H1 (cell line): ENCODE results near the gene MUC22. TPM values are rescaled to one million over a fixed set of nuclear protein-coding genes. Genes with fewer than 3 reads are reported as not detected.

Source experiments
- CTCF ChIA-PET: fragments of 300-600 bp; sonication (Branson Sonifier 250); formaldehyde crosslinking; loops from one replicate; lab custom pipeline; 2021; ENCODE audit not compliant: partially characterized antibody; lab: Charles Lee
- POLR2A ChIA-PET: fragments of 300-600 bp; sonication (Branson Sonifier 250); formaldehyde crosslinking; loops from one replicate; lab custom pipeline; 2021; ENCODE audit warnings: inconsistent platforms; ENCODE audit not compliant: partially characterized antibody; lab: Charles Lee
- DNase-seq, 2 experiments: peaks; one replicate each; pipeline versions ENCODE4 v3.0.0 to v3.0.0-alpha.2; 2010 to 2022; ENCODE audit warnings: low spot score in 2 of 2, low read depth in 1 of 2, mixed read lengths in 1 of 2
- FAIRE-seq: peaks from 2 replicates; lab custom pipeline; 2011; peaks lifted over from hg19 to GRCh38; lab: Jason Lieb, UNC
- H2AFZ ChIP-seq: 2 replicates; pipeline ENCODE4 v1.8.1; 2012; ENCODE audit warnings: low read length, inconsistent platforms
- H2AK5ac ChIP-seq: 2 replicates; pipeline ENCODE4 v1.6.1; 2013; ENCODE audit warnings: low read depth, low read length
- H2BK120ac ChIP-seq: replicated peaks from 2 replicates; pipeline ENCODE3; 2013; ENCODE audit warnings: low read depth, low read length, inconsistent platforms
- H2BK12ac ChIP-seq: 2 replicates; pipeline ENCODE4 v1.6.1; 2013; ENCODE audit warnings: low read depth, low read length
- H2BK15ac ChIP-seq: 2 replicates; pipeline ENCODE4 v1.6.1; 2013; ENCODE audit warnings: low read length
- H2BK20ac ChIP-seq: 2 replicates; pipeline ENCODE4 v1.6.1; 2013; ENCODE audit warnings: low read length
- H2BK5ac ChIP-seq: 2 replicates; pipeline ENCODE4 v1.6.1; 2013; ENCODE audit warnings: low read depth, low read length
- H3K14ac ChIP-seq: 2 replicates; pipeline ENCODE4 v1.6.1; 2013; ENCODE audit warnings: inconsistent platforms; ENCODE audit not compliant: insufficient read length
- H3K18ac ChIP-seq: 2 replicates; pipeline ENCODE4 v1.6.1; 2013; ENCODE audit warnings: low read length; ENCODE audit errors: extremely low read depth
- H3K23ac ChIP-seq: 2 replicates; pipeline ENCODE4 v1.6.1; 2013; ENCODE audit warnings: inconsistent platforms; ENCODE audit not compliant: insufficient read length
- H3K23me2 ChIP-seq: 2 replicates; pipeline ENCODE4 v1.6.1; 2013; ENCODE audit warnings: low read depth, low read length
- H3K27ac ChIP-seq: 2 replicates; pipeline ENCODE4 v1.6.1; 2011; ENCODE audit warnings: low read depth, low read length, inconsistent platforms
- H3K27me3 ChIP-seq, 4 experiments: replicated peaks in 1 of 4; 1 replicate in 1 of 4; 2 replicates in 3 of 4; pipeline versions ENCODE4 v1.6.1 to v1.8.1; 2011 to 2013; ENCODE audit warnings: low read length in 3 of 4, mild to moderate bottlenecking in 3 of 4, inconsistent platforms in 2 of 4, mixed read lengths in 2 of 4, moderate library complexity in 1 of 4; ENCODE audit not compliant: control insufficient read depth in 3 of 4, insufficient read depth in 3 of 4; ENCODE audit errors: extremely low read depth in 1 of 4
- H3K36me3 ChIP-seq, 4 experiments: 2 replicates each; pipeline versions ENCODE4 v1.6.1 to v1.8.1; 2011 to 2013; ENCODE audit warnings: mild to moderate bottlenecking in 4 of 4, low read length in 3 of 4, moderate library complexity in 2 of 4, control low read depth in 1 of 4, inconsistent platforms in 1 of 4; ENCODE audit not compliant: insufficient read depth in 4 of 4, control insufficient read depth in 2 of 4
- H3K4ac ChIP-seq: replicated peaks from 2 replicates; pipeline ENCODE3; 2013; ENCODE audit warnings: low read length, low read depth, mixed read lengths, inconsistent platforms; ENCODE audit not compliant: insufficient read length
- H3K4me1 ChIP-seq, 4 experiments: replicated peaks in 1 of 4; 1 replicate in 1 of 4; 2 replicates in 3 of 4; pipeline versions ENCODE4 v1.6.1 to v1.8.1; 2011 to 2013; ENCODE audit warnings: low read length in 3 of 4, inconsistent platforms in 2 of 4, mixed read lengths in 1 of 4; ENCODE audit not compliant: insufficient read depth in 4 of 4, control insufficient read depth in 3 of 4
- H3K4me2 ChIP-seq, 2 experiments: 2 replicates each; pipeline versions ENCODE4 v1.6.1 to v1.8.1; 2011 to 2013; ENCODE audit warnings: low read depth in 2 of 2, low read length in 2 of 2, control low read depth in 1 of 2, inconsistent platforms in 1 of 2, mild to moderate bottlenecking in 1 of 2; ENCODE audit not compliant: insufficient read depth in 1 of 2
- H3K4me3 ChIP-seq, 4 experiments: fragments of 200-600, 300-600 bp in 1 of 4; sonication (generic), shearing (Covaris generic), sonication (Bioruptor Twin) in 1 of 4; 2 replicates each; pipeline versions ENCODE4 v1.5.1 to v1.8.1; 2011 to 2016; ENCODE audit warnings: low read length in 4 of 4, low read depth in 3 of 4, control low read depth in 2 of 4, inconsistent platforms in 2 of 4, mild to moderate bottlenecking in 2 of 4, mixed read lengths in 1 of 4, moderate library complexity in 1 of 4; ENCODE audit not compliant: insufficient read depth in 2 of 4; ENCODE audit errors: extremely low read depth in 1 of 4
- H3K56ac ChIP-seq: replicated peaks from 2 replicates; pipeline ENCODE3; 2013; ENCODE audit warnings: low read depth, mild to moderate bottlenecking, mixed read lengths, low read length, inconsistent platforms; ENCODE audit not compliant: insufficient read length
- H3K79me1 ChIP-seq: 2 replicates; pipeline ENCODE4 v1.6.1; 2013; ENCODE audit warnings: low read depth, low read length, control low read depth
- H3K79me2 ChIP-seq, 2 experiments: 2 replicates each; pipeline versions ENCODE4 v1.6.1 to v1.8.1; 2012 to 2013; ENCODE audit warnings: low read length in 2 of 2, mild to moderate bottlenecking in 2 of 2, inconsistent platforms in 1 of 2; ENCODE audit not compliant: insufficient read depth in 2 of 2, control insufficient read depth in 1 of 2
- H3K9ac ChIP-seq, 4 experiments: replicated peaks in 1 of 4; 1 replicate in 1 of 4; 2 replicates in 3 of 4; pipeline versions ENCODE4 v1.6.1 to v1.8.1; 2011 to 2013; ENCODE audit warnings: low read depth in 3 of 4, low read length in 3 of 4, control low read depth in 2 of 4, mild to moderate bottlenecking in 2 of 4, moderate library complexity in 2 of 4, inconsistent platforms in 1 of 4; ENCODE audit errors: extremely low read depth in 1 of 4
- H3K9me3 ChIP-seq, 2 experiments: 2 replicates each; pipeline versions ENCODE4 v1.6.1 to v1.8.1; 2012 to 2013; ENCODE audit warnings: mild to moderate bottlenecking in 2 of 2, moderate library complexity in 2 of 2, control low read depth in 1 of 2, inconsistent platforms in 1 of 2, low read depth in 1 of 2, low read length in 1 of 2, mixed read lengths in 1 of 2; ENCODE audit not compliant: insufficient read depth in 2 of 2
- H4K20me1 ChIP-seq, 2 experiments: replicated peaks in 1 of 2; 2 replicates each; pipeline versions ENCODE3 to v1.8.1; 2011 to 2013; ENCODE audit warnings: inconsistent platforms in 2 of 2, low read length in 2 of 2, mild to moderate bottlenecking in 1 of 2; ENCODE audit not compliant: insufficient read depth in 2 of 2, control insufficient read depth in 1 of 2
- H4K5ac ChIP-seq: 2 replicates; pipeline ENCODE4 v1.6.1; 2013; ENCODE audit warnings: low read length, low read depth, mixed read lengths, inconsistent platforms; ENCODE audit not compliant: insufficient read length
- H4K8ac ChIP-seq: 2 replicates; pipeline ENCODE4 v1.8.0; 2013; ENCODE audit warnings: mild to moderate bottlenecking, moderate library complexity, low read length, inconsistent platforms; ENCODE audit not compliant: insufficient read depth; ENCODE audit errors: extremely low read depth
- H4K91ac ChIP-seq: replicated peaks from 2 replicates; pipeline ENCODE3; 2013; ENCODE audit warnings: low read length, mixed read lengths, inconsistent platforms; ENCODE audit not compliant: insufficient read length
- BACH1 ChIP-seq: IDR thresholded peaks from 2 replicates; pipeline ENCODE4 v1.6.1; 2012; ENCODE audit warnings: low read length, improper control_type of control experiment
- BRCA1 ChIP-seq: IDR thresholded peaks from 2 replicates; pipeline ENCODE4 v1.6.1; 2012; ENCODE audit warnings: low read depth, low read length, improper control_type of control experiment
- CBX5 ChIP-seq: fragments of 300-800, 300-1000 bp; sonication (generic); IDR thresholded peaks from 2 replicates; pipeline ENCODE4 v1.7.1; 2016; ENCODE audit warnings: antibody characterized with exemption, low read length, low read depth
- EZH2 ChIP-seq: fragments of 200-600 bp; sonication (generic); IDR thresholded peaks from 2 replicates; pipeline ENCODE4 v1.7.1; 2012; ENCODE audit warnings: low read depth, mild to moderate bottlenecking, moderate library complexity, low read length, inconsistent platforms; ENCODE audit not compliant: severe bottlenecking
- GTF2F1 ChIP-seq: IDR thresholded peaks from 2 replicates; pipeline ENCODE4 v1.6.1; 2012; ENCODE audit warnings: low read depth, low read length, improper control_type of control experiment, borderline replicate concordance
- HDAC2 ChIP-seq, 2 experiments: fragments of 300-600 bp in 1 of 2; sonication (generic) in 1 of 2; IDR thresholded peaks; 2 replicates each; pipeline ENCODE4 v1.6.1; 2011 to 2012; ENCODE audit warnings: low read depth in 2 of 2, low read length in 2 of 2, mild to moderate bottlenecking in 2 of 2, moderate library complexity in 2 of 2, borderline replicate concordance in 1 of 2, inconsistent platforms in 1 of 2
- RAD21 ChIP-seq, 2 experiments: IDR thresholded peaks in 1 of 2; conservative IDR thresholded peaks in 1 of 2; 2 replicates each; pipeline ENCODE4 v1.6.1; 2011; ENCODE audit warnings: low read depth in 2 of 2, low read length in 2 of 2, improper control_type of control experiment in 1 of 2, inconsistent platforms in 1 of 2, mild to moderate bottlenecking in 1 of 2, moderate library complexity in 1 of 2
- SAP30 ChIP-seq: fragments of 300-600 bp; sonication (generic); IDR thresholded peaks from 2 replicates; pipeline ENCODE4 v1.7.1; 2012; ENCODE audit warnings: low read length, moderate library complexity, mild to moderate bottlenecking, inconsistent platforms; ENCODE audit not compliant: insufficient read depth, insufficient replicate concordance
- SIN3A ChIP-seq, 2 experiments: IDR thresholded peaks in 1 of 2; conservative IDR thresholded peaks in 1 of 2; 2 replicates each; pipeline ENCODE4 v1.6.1; 2011 to 2012; ENCODE audit warnings: low read length in 2 of 2, improper control_type of control experiment in 1 of 2, low read depth in 1 of 2, mild to moderate bottlenecking in 1 of 2
- SIRT6 ChIP-seq: IDR thresholded peaks from one replicate; pipeline ENCODE4 v1.7.1; 2012; ENCODE audit warnings: low read length, inconsistent platforms
- SRF ChIP-seq: IDR thresholded peaks from 2 replicates; pipeline ENCODE4 v1.6.1; 2011; ENCODE audit warnings: mild to moderate bottlenecking, low read depth, low read length, moderate library complexity
- SUZ12 ChIP-seq: fragments of 200-600 bp; sonication (generic); IDR thresholded peaks from 2 replicates; pipeline ENCODE4 v1.6.1; 2012; ENCODE audit warnings: mild to moderate bottlenecking, inconsistent platforms, low read length, moderate library complexity, mixed read lengths
- TAF1 ChIP-seq: IDR thresholded peaks from 2 replicates; pipeline ENCODE4 v1.6.1; 2011; ENCODE audit warnings: mild to moderate bottlenecking, low read depth, low read length
- WGBS, 2 experiments: shearing (Covaris generic) in 1 of 2; methylation state at CpG; one replicate each; pipeline versions ENCODE4 v1.1.6 to v1.1.7; 2013 to 2015; ENCODE audit warnings: low lambda C conversion rate in 2 of 2, mixed read lengths in 2 of 2, inconsistent platforms in 1 of 2, low coverage in 1 of 2, missing lambda C conversion rate in 1 of 2; ENCODE audit not compliant: insufficient replicate concordance in 2 of 2, insufficient coverage in 1 of 2, insufficient read length in 1 of 2; ENCODE audit errors: extremely low coverage in 1 of 2, missing lambda C conversion rate in 1 of 2; 5-methylcytosine and 5-hydroxymethylcytosine counted together
- polyA plus RNA-seq, 7 experiments: library from polyadenylated mRNA; depleted of rRNA in 3 of 7; stranded (reverse) in 5 of 7; unstranded in 2 of 7; fragments of >200 nt in 5 of 7; fragments of 200-250 nt in 2 of 7; gene quantifications; 1 replicate in 5 of 7; 2 replicates in 1 of 7; 4 replicates in 1 of 7; pipeline versions ENCODE4 v1.2.1 to v1.2.3, GENCODE V29; 2011 to 2013; ENCODE audit warnings: missing spikeins in 2 of 7, mixed read lengths in 2 of 7
- total RNA-seq: library from RNA; stranded (reverse); fragmentation: NEBNext Ultra II Directional; extraction: Animal tissue kit (Norgen Biotek cat#: 25700); gene quantifications from 2 replicates; pipeline ENCODE4 v1.2.1, GENCODE V29; 2021

MUC22 gene
- total and polyA plus RNA-seq, 2 of the 8 experiments (the other 6 are each of a cell fraction or from before 2014, with no cell fraction given), result 0.02 TPM; not detected in 1

DNA sequence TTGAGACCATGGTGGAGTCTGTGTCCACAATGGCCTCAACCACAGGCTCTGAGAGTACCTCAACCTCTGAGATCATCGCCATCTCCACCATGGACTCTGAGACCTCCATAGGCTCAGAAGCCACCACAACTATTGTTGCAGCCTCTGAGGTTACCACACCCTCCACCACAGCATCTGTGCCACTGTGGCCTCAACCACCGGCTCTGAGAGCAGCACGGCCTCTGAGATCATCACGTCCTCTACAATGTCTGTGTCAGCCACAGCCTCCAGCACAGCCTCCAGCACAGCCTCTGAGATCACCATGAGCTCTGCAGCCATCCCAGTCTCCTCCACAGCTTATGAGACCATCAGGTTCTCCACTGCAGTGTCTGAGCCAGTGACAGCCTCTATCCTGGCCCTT lies 46.2 kb upstream of the MUC22 start:
- Histone ChIP-seq H3K23ac (no peak overlapping the region), H3K23me2 (no peaks in the 10 kb centered on the region; the same call in 1 of the 2 replicates), H2BK12ac (peak overlapping the region; percentile 60; the same call in 1 of the 2 replicates), H2BK20ac (no peak overlapping the region), H3K27me3 (no peaks in the 10 kb centered on the region), H4K91ac (no peak overlapping the region), H3K4me3 (no peak overlapping the region), H3K4ac (no peak overlapping the region), H3K18ac (no peak overlapping the region), H3K79me2 (no peaks in the 10 kb centered on the region), H3K36me3 (no peaks in the 10 kb centered on the region), H3K4me2 (no peak overlapping the region), H3K14ac (no peak overlapping the region), H3K27ac (no peak overlapping the region), H4K8ac (peak overlapping the region; percentile 25; the same call in 1 of the 2 replicates), H3K9me3 (no peaks in the 10 kb centered on the region), H2BK5ac (no peak overlapping the region), H3K9ac (no peak overlapping the region), H2AK5ac (no peak overlapping the region), H4K5ac (no peak overlapping the region), H2BK15ac (0 out of 2 replicates have a peak overlapping the region, but pooled peaks have one; percentile 12), H3K79me1 (no peaks in the 10 kb centered on the region), H3K4me1 (no peaks in the 10 kb centered on the region), H2BK120ac (no peak overlapping the region), H2AFZ (no peak overlapping the region), H4K20me1 (no peaks in the 10 kb centered on the region), H3K56ac (no peak overlapping the region)
- 83% methylated on average over 4 of the region's 4 CpGs; no CpG with 5 or more reads in 1 of the 2 experiments for WGBS, 2 experiments
- no peak for FAIRE-seq
- DNase-seq, result no peak
- ChIA-PET CTCF (interaction anchor here (1.0 to 1.9 kb wide), 3 partner anchors 15 to 41 kb away, joined by 3 to 4 read pairs (median 4); no protein-coding TSS in a partner anchor), POLR2A (no interaction called here)
- no peak for TF ChIP-seq GTF2F1
- TF ChIP-seq SRF, result no peak
- TF ChIP-seq TAF1, result no peak
- TF ChIP-seq SUZ12, result no peak
- TF ChIP-seq SAP30, result no peak
- TF ChIP-seq SIN3A (conservative IDR thresholded peaks at IDR 0.05 in 1 of 2, IDR thresholded peaks at IDR 0.05 in 1 of 2; ENCODE audit: low read depth in 1 of 2, low read length in 2 of 2), result no peak
- TF ChIP-seq RAD21 (IDR thresholded peaks at IDR 0.05 in 1 of 2, conservative IDR thresholded peaks at IDR 0.05 in 1 of 2; ENCODE audit: low read depth in 2 of 2, low read length in 2 of 2), result no peak
- no peak for TF ChIP-seq BACH1
- no peak for TF ChIP-seq SIRT6
- TF ChIP-seq CBX5, result no peak
- no peak for TF ChIP-seq HDAC2 (IDR thresholded peaks at IDR 0.05; ENCODE audit: borderline replicate concordance in 1 of 2, low read depth in 2 of 2, low read length in 2 of 2)
- no peak for TF ChIP-seq EZH2
- TF ChIP-seq BRCA1, result no peak
